Measurements from ENCODE around the gene POU3F3.

POU3F3 gene

DNA sequence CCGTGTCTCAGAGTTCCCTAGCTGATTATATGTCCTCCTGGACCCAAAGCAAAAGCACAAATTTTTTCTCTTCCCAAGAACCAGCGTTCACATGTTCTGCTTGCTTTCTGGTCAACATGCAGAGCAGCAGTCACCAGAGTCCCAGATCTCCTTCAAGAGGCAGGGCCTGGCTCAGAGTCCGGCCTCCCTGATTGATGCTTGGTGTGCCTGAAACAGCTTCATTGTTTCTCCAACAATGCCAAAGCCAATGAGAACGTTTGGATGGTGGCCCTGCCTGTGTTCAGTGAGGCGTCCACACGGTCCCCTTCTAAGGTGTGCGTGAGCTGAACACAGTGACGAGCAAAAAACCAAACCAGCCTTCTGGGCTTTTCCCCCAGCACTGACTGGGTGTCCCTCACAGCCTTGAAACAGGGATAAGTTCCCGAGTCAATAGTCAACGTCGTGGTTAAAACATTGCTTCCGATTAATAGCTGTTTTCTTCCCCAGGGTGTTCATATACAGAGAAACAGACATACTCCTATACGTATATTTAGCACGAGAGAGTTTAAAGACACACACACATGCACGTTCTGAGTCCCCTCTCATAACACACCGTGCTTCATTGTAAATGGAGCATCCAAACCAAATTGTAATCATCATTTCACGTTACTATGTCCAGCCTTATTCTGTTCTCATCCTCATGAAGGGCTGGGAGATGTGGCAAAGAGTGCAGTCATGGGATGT is 19.3 kb upstream of the POU3F3 start:
- Histone ChIP-seq H3K79me2 (no peaks in the 10 kb centered on the region), H3K9ac (no peak overlapping the region), H3K27me3 (ENCODE audit: control insufficient read depth, insufficient read depth, low read length) (no peaks in the 10 kb centered on the region), H3K4me3 (ENCODE audit: low read depth, low read length) (no peak overlapping the region), H3K9me3 (ENCODE audit: control insufficient read depth, low read length) (no peaks in the 10 kb centered on the region), H3K27ac (no peak overlapping the region), H3K4me2 (ENCODE audit: low read length) (no peak overlapping the region), H3K4me1 (no peaks in the 10 kb centered on the region), H3K36me3 (ENCODE audit: control insufficient read depth, insufficient read depth, low read length) (no peaks in the 10 kb centered on the region), H2AFZ (no peak overlapping the region)
- TF ChIP-seq, protein P1, sequence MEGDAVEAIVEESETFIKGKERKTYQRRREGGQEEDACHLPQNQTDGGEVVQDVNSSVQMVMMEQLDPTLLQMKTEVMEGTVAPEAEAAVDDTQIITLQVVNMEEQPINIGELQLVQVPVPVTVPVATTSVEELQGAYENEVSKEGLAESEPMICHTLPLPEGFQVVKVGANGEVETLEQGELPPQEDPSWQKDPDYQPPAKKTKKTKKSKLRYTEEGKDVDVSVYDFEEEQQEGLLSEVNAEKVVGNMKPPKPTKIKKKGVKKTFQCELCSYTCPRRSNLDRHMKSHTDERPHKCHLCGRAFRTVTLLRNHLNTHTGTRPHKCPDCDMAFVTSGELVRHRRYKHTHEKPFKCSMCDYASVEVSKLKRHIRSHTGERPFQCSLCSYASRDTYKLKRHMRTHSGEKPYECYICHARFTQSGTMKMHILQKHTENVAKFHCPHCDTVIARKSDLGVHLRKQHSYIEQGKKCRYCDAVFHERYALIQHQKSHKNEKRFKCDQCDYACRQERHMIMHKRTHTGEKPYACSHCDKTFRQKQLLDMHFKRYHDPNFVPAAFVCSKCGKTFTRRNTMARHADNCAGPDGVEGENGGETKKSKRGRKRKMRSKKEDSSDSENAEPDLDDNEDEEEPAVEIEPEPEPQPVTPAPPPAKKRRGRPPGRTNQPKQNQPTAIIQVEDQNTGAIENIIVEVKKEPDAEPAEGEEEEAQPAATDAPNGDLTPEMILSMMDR (IDR thresholded peaks at IDR 0.05): no peak

GRCh38 chr2:104836265-104836664 is 17.6 kb upstream of the POU3F3 start:
- TF ChIP-seq, protein P1 (IDR thresholded peaks at IDR 0.05): no peak
- Histone ChIP-seq H2AFZ (no peak overlapping the region), H3K9me3 (ENCODE audit: control insufficient read depth, low read length) (no peaks in the 10 kb centered on the region), H3K4me3 (ENCODE audit: low read depth, low read length) (no peak overlapping the region), H3K4me1 (no peaks in the 10 kb centered on the region), H3K79me2 (no peaks in the 10 kb centered on the region), H3K36me3 (ENCODE audit: control insufficient read depth, insufficient read depth, low read length) (no peaks in the 10 kb centered on the region), H3K27ac (no peak overlapping the region), H3K9ac (no peak overlapping the region), H3K27me3 (ENCODE audit: control insufficient read depth, insufficient read depth, low read length) (no peaks in the 10 kb centered on the region), H3K4me2 (ENCODE audit: low read length) (no peak overlapping the region)

DNA sequence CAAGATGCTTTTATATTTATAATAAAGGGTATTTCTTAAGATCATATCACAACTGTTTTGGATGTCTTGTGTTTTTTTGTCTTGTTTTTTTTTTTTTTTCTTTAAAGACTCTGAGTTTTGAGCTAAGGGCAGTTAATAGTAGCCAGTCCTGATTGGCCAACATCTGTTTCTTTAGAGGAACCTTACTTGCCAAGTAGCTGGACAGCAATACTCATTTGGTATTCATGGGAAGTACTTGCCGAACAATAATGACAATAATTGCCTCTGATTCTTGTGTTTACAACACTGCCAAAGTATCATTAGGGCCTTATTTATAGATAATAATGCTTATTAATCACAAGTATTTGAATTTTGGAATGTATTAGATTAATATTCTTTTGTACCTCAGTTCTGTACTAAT is 17.1 kb upstream of the POU3F3 start:
- Histone ChIP-seq H3K79me2 (no peaks in the 10 kb centered on the region), H3K4me1 (no peaks in the 10 kb centered on the region), H3K36me3 (ENCODE audit: control insufficient read depth, insufficient read depth, low read length) (no peaks in the 10 kb centered on the region), H3K9ac (no peak overlapping the region), H3K27ac (no peak overlapping the region), H2AFZ (no peak overlapping the region), H3K9me3 (ENCODE audit: control insufficient read depth, low read length) (no peaks in the 10 kb centered on the region), H3K4me2 (ENCODE audit: low read length) (no peak overlapping the region), H3K27me3 (ENCODE audit: control insufficient read depth, insufficient read depth, low read length) (peaks cover 2% of the 10 kb centered on the region), H3K4me3 (ENCODE audit: low read depth, low read length) (no peak overlapping the region)
- TF ChIP-seq, protein P1 (IDR thresholded peaks at IDR 0.05): no peak

DNA sequence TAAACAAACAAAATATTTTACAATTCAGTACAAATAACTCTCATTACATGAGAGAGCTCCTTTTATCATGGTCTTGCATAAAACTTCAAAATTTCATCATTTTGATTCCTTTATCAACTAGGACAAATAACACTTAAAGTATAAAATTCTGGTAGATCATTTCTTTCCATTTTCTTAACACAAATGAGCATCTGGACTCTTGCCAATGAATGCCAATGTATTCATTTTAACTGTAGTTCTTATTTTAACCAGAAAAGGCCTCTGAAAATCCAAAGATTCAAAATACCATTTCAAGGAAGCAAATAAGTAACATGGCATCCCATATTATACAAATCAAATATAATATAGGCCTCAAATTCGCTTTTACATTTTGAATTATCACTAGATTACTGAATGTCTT is 13.8 kb upstream of the POU3F3 start:
- peaks cover 11% of the 10 kb centered on the region for H3K27me3 ChIP-seq (ENCODE audit: control insufficient read depth, insufficient read depth, low read length)
- H3K79me2 ChIP-seq: no peaks in the 10 kb centered on the region
- no peak overlapping the region for H3K4me3 ChIP-seq (ENCODE audit: low read depth, low read length)
- no peaks in the 10 kb centered on the region for H3K36me3 ChIP-seq (ENCODE audit: control insufficient read depth, insufficient read depth, low read length)
- no peaks in the 10 kb centered on the region for H3K9me3 ChIP-seq (ENCODE audit: control insufficient read depth, low read length)
- H3K4me2 ChIP-seq (ENCODE audit: low read length): no peak overlapping the region
- TF ChIP-seq, protein P1 (IDR thresholded peaks at IDR 0.05): no peak
- H2AFZ ChIP-seq: no peak overlapping the region
- H3K9ac ChIP-seq: no peak overlapping the region
- H3K27ac ChIP-seq: no peak overlapping the region
- H3K4me1 ChIP-seq: no peaks in the 10 kb centered on the region

All from parathyroid adenoma (tissue), 2 donors.